Activated T-helper 1 cell treated with anti-CD3 and anti-CD28 coated beads, Interleukin-2, amount 50 U/mL, for 16 hours (primary cell): ENCODE data around the gene AFF3.
A peak's percentile ranks its signal among the peaks of the same experiment; 100 is the strongest.

ENCODE experiments used
- DNase-seq, 2 donors: peaks; one replicate each; pipeline ENCODE4 v3.0.0-alpha.2; 2020; ENCODE audit warnings: low read depth in 1 of 2, low spot score in 1 of 2

AFF3 gene

DNA sequence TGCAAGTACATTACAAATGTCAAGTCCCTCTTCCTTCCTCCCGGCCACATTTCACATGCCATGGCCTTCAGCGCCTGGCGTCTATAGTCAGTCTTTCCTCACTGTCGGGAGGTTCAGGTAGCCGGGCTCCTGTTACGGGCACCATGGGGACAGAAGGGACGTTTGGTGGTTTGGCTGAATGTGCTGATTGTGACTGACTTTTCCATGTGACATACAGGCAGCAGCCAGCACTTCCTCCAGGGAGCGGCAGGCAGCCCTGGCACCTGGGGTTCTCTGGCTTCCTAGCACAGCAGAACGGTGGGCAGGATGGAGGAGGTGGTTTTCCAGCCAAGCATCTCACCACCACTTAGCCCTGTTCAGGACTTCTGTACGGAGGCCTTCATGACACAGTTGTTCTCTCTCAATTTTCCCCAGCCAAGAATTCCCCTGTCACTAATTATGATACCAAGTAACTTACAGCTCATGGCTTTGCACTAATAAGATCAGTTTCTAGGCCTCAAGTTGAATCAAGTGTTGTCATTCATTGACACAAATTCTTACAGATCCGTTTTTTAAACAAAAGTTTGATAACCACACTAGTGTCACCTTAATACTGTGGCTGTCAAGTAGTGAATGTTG is 568.6 kb downstream of the AFF3 start:
- no peak for DNase-seq

GRCh38 chr2:99572373-99573164 is 569.8 kb downstream of the AFF3 start:
- no peak for DNase-seq

DNA sequence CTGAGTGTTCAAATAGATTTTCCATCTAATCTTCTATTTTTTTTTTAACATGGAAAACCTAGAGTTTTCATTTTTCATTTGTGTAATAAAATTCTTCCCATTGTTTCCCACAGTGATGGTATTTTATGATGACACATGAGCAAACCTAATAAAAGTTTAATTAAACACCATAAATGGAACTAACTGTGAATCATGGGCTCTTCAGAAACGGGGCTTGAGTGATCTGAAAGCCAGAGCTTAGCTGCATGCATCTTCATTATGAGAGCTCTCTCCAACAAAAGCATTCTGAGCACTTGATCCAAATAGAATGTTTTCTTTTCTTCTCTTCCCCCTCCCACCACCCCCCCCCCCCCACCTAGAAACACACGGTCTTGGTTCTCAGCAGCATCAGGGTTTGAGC is 570.4 kb downstream of the AFF3 start:
- DNase-seq: no peak

GRCh38 chr2:99571533-99571932 is 570.9 kb downstream of the AFF3 start:
- DNase-seq: no peak

DNA sequence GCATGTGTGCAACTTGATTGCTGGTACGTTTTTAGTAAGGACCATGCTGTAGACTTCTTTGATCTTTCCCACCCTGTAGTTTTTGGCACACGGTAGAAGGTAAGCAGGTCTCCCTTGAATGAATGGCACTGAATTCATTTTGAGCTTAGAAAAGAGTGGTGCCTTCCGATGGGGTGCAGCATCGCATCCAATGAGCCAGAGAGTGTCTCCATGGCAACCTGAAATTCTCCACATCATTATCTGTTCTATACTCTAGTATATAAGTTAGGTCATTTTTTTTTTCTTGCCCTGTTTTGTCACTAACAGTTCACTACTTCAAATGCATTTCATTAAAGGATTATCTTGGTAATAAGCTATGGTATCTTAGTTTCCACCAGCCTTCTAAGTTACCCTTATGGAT is 571.4 kb downstream of the AFF3 start:
- DNase-seq: no peak

DNA sequence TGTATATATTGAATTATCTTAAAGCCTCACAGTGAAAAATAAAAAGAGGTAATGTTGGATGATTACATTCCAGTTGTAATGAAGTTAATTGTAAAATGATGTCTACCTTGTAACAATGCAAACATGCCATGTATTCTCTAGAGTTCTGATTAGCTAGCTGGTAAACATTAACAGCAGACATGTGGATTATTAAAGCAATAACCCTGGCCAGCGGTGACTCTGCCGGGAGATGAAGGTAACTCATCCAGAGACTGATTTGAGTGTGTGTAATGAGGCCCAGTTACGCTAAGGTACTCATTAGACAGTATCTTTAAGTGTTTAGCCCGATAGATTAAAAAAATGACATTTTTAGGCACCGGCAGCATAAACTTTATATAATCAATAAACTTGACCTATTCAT is 573.0 kb downstream of the AFF3 start:
- no peak for DNase-seq

GRCh38 chr2:99565227-99565626 is 577.2 kb downstream of the AFF3 start:
- DNase-seq: no peak

DNA sequence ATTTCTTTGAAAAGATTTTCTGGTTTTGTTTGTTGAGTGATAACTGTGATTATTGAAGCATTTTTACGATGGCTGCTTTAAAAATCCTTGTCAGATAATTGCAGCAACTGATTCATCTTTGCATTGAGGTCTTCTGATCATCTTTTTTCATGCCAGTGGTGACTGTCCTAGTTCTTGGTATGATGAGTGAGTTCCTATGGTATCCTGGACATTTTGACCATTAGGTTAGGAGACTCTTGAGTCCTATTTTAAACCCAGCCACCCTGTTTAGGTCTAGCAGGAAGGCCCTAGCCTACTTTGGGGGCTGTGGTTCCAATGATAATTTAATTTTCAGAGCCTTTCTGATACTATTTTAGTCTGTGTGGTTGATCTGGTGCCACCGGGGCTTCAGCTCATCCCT is 579.9 kb downstream of the AFF3 start:
- DNase-seq: no peak

DNA sequence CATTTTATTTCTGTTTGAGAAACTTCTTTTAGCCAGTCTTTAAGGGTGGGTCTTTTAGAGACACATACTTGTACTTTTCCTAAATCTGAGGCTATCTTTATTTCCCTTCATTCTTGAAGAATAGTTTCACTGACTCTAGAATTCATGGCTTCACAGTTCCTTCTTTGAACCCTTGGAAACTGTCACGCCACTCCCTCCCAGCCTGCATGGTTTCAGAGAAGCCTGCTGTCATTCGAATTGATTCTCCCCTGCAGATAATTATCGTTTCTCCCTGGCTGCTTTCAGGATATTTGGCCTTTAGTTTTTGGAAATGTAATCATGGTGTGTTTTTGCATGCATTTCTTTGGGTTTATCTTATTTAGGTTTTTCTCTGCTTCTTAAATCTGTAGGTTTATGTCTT is 580.6 kb downstream of the AFF3 start:
- no peak for DNase-seq

- DNase-seq: peak; percentile 73 to 92
Observed at GRCh38 chr2:99559075-99559662, 583.2 kb downstream of the AFF3 start.

DNA sequence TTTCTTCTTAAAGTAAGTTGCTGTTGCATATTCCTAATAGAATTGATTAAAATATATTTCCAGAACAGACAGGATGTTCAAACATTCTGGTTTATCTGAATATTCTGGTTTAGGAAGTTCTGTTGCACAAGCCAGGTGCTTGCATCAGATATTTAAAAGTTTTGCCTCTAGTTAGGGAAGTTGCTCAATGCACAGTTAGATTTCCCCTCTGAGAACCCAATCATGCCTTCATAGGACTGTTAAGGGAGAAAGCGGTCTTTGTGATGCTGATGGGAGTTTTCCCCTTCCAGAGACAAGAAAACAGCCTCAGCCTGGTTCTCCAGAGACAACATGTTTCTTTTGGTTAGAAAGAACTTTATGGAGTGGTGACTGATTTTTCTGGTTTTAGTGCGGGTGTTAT is 587.0 kb downstream of the AFF3 start:
- DNase-seq: no peak

DNA sequence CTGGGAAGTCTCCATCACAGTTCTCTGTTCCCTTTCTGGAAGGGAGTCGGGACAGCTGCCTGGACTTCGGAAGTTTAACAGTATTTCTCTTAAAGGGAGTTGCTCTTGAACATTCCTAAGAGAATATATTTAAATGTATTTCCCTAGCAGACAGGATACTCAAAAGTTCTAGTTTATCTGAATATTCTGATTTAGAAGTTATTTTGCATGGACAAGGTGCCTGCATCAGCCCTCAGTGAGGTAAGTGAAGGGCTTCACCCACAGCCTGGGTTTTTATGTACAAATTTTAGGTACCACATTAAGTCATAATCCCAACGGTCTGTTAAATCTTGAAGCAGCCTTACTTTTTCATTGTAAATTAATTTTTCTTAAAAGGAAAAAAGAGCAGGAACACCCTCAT is 587.5 kb downstream of the AFF3 start:
- no peak for DNase-seq

DNA sequence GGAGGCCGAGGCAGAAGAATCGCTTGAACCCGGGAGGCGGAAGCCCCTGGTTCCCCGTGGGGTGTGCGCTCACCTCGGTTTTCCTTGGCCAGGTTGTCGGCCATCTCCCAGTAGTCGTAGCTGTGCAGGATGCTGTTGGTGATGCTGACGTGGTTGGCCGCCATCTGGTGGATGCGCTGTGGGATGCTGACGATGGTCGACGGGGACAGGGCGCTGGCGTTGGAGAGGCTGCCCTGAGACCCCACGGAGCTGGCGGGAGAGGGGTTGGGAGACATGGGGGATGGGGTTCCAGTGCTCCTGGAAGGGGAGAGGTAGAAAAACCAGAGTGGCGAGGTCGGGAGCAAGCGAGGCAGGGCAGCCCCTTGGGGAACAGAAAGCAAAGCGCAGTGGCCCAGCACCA is 588.2 kb downstream of the AFF3 start:
- DNase-seq: no peak

- no peak for DNase-seq
Observed at GRCh38 chr2:99552529-99552928, 589.9 kb downstream of the AFF3 start.

DNA sequence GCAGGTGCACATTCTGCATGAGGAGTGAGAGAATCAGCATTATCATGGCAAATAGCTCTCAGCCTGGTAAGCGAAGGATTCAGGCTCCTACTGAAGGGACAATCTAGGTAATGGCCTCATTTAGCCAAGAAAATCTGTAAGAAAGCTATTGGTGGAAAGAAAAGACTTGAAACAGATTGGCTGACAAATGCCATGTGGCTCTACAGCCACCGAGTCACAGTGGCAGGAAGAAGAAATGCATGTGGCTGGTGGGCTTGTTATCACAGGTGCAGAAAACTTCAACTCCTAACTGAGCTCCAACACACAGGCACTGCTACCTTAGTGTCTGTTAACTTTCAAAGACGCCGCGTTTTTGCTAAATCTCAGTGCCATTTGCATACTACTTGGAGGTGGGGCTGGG is 592.0 kb downstream of the AFF3 start:
- no peak for DNase-seq

- DNase-seq: no peak
Observed at GRCh38 chr2:99545604-99546003, 596.8 kb downstream of the AFF3 start.

DNA sequence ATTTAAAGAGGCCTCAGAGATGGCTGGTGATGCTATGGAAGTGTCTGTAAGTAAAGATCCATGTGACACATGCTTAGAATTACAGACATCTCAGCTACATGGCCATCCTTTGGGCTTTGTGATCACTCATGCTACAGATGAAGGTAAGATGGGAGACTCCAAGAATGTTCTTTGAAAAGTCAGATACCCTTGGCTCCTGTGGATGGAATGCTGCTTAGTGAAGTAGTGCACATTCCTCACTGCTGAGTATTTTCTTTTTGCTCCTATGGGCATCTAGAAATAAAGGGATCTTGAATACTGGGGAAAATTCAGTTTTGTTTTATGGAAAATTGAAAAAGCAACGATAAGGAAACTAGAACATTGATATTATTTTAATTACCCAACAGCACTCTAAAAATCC is 597.3 kb downstream of the AFF3 start:
- no peak for DNase-seq

- DNase-seq: no peak
Observed at GRCh38 chr2:99544608-99545007, 597.8 kb downstream of the AFF3 start.

GRCh38 chr2:99543247-99543646 is 599.1 kb downstream of the AFF3 start:
- no peak for DNase-seq

- no peak for DNase-seq
Observed at GRCh38 chr2:99537910-99538485, 604.4 kb downstream of the AFF3 start.

- no peak for DNase-seq
Observed at GRCh38 chr2:99524056-99524455, 618.3 kb downstream of the AFF3 start.

DNA sequence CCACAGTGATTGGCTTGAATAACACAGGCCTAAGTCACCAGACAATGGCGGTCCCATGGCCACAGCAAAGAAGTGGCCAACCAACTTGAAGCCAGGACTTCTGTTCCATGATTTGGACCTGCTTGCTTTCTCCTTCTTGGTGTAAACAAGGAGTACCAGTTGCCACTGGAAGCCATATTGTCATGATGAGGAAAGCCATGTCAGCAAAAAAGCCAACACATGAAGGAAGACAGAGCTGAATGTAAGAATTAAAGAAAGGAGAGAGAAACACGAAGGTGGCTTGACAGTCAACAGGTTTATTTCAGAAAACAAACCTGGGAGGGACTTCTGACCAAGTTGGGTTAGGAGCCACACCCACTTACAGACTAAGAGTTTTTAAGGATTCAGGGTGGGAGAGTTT is 620.2 kb downstream of the AFF3 start:
- DNase-seq: no peak
